GM12892 (cell line): ENCODE results near the gene ABCC4.

ENCODE experiments used
- POLR2A ChIP-seq: IDR thresholded peaks from 2 replicates; pipeline ENCODE4 v1.6.1; 2011; ENCODE audit warnings: low read depth, low read length, control low read depth
- POLR2AphosphoS5 ChIP-seq: IDR thresholded peaks from 2 replicates; pipeline ENCODE4 v1.6.1; 2011; ENCODE audit warnings: low read depth, low read length, control low read depth
- TAF1 ChIP-seq: IDR thresholded peaks from 2 replicates; pipeline ENCODE4 v1.6.1; 2011; ENCODE audit warnings: low read depth, mild to moderate bottlenecking, control low read depth, low read length, borderline replicate concordance

- TF ChIP-seq POLR2A, result no peak
- TF ChIP-seq POLR2AphosphoS5, result no peak
- TF ChIP-seq TAF1, result no peak
Measured at GRCh38 chr13:95254339-95254738, 46.9 kb downstream of the ABCC4 start.
